Fibroblast of villous mesenchyme (primary cell): ENCODE measurements around the gene PLEKHA8. TPM values are rescaled to one million over a fixed set of nuclear protein-coding genes. Genes with fewer than 3 reads are reported as not detected.

Experiments used
- DNase-seq: peaks from one replicate; pipeline ENCODE4 v3.0.0-alpha.2; 2010; ENCODE audit warnings: low read depth
- H3K4me3 ChIP-seq: 2 replicates; pipeline ENCODE4 v1.5.1; 2011; ENCODE audit warnings: low read depth, mild to moderate bottlenecking, low read length
- total RNA-seq: library from RNA; depleted of rRNA; stranded (reverse); fragments of >200 nt; gene quantifications from 2 replicates; pipeline ENCODE4 v1.2.3, GENCODE V29; 2012
- TF ChIP-seq, protein P1 (sequence below): IDR thresholded peaks from 2 replicates; pipeline ENCODE4 v1.5.1; 2012; ENCODE audit warnings: low read depth, mild to moderate bottlenecking, low read length; ENCODE audit not compliant: insufficient read depth

Gene PLEKHA8
- total RNA-seq, 1 donor = 17.7 TPM

GRCh38 chr7:29990931-29991330 is 37.3 kb upstream of the PLEKHA8 start:
- no peak overlapping the region for H3K4me3 ChIP-seq
- TF ChIP-seq, protein P1, sequence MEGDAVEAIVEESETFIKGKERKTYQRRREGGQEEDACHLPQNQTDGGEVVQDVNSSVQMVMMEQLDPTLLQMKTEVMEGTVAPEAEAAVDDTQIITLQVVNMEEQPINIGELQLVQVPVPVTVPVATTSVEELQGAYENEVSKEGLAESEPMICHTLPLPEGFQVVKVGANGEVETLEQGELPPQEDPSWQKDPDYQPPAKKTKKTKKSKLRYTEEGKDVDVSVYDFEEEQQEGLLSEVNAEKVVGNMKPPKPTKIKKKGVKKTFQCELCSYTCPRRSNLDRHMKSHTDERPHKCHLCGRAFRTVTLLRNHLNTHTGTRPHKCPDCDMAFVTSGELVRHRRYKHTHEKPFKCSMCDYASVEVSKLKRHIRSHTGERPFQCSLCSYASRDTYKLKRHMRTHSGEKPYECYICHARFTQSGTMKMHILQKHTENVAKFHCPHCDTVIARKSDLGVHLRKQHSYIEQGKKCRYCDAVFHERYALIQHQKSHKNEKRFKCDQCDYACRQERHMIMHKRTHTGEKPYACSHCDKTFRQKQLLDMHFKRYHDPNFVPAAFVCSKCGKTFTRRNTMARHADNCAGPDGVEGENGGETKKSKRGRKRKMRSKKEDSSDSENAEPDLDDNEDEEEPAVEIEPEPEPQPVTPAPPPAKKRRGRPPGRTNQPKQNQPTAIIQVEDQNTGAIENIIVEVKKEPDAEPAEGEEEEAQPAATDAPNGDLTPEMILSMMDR = no peak
- DNase-seq = no peak

DNA sequence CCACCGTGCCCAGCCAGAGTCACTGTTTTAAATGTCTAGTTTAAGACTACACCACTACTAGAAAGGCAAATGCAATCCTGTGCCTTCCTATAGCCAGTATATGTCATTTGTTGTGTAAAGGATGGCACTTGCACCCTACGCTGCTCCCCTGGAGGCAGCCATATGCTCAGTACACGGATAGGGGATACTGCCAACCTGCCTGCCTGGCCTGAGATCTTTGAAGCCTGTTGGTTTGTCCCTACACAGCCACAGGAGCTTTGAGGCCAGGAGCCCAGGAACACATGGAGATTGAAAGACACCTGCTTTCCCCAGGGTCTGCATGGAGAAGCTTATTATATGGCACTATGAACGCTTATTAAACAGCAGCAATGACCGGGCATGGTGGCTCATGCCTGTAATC is 36.3 kb upstream of the PLEKHA8 start:
- no peak overlapping the region for H3K4me3 ChIP-seq
- DNase-seq = no peak
- TF ChIP-seq, protein P1 = no peak

DNA sequence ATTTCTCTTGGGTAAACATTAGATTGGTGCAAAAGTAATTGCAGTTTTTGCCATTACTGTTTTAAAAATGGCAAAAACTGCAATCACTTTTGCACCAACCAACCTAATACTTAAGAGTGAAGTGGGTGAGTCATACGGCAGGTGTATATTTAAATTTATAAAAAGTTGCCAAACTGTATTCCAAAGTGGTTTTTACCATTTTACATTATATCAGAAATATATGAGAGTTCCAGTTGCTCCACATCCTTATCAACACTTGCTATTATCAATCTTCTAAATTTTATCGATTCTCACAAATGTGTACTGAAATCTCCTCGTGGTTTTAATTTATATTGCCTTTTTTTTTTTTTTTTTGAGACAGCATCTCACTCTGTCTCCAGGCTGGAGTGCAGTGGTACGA is 35.1 kb upstream of the PLEKHA8 start:
- no peak for DNase-seq
- H3K4me3 ChIP-seq = no peak overlapping the region
- TF ChIP-seq, protein P1 = no peak

DNA sequence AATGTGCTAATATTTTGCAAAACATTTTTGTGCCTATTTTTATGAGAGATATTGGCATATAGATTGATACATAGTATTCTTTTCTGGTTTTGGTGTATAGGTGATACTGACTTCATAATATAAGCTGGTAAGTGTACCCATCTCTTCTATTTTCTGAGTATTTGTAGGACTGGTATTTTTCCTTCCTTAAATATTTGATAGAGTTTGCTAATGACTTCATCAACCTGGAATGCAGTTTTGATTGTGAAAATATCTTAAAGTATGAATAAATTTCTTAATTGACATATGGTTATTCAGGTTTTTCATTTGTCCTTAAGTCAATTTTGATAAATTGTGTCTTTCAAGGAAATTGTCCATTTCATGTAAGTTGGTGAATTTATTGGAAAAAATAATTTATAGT is 32.6 kb upstream of the PLEKHA8 start:
- no peak for DNase-seq
- H3K4me3 ChIP-seq = no peak overlapping the region
- TF ChIP-seq, protein P1 = no peak

- no peak for DNase-seq
- TF ChIP-seq, protein P1 = no peak
Measured at GRCh38 chr7:29996321-29996720, 31.9 kb upstream of the PLEKHA8 start.

DNA sequence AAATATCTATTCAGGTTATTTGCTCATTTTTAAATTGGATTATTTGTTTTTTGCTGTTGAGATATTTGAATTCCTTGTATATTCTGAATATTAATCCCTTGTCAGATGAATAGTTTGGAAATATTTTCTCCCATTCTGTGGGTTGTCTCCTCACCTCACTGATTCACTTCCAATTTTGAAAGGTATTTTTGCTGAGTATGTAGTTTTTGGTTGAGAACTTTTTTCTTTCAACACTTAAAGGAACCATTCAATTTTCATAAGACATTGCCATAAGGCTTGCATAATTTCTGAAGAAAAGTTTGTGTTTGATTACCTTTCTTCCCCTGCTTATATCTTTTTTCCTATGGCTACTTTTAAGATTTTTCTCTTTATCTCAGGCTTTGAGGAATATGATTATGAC is 29.7 kb upstream of the PLEKHA8 start:
- no peak for DNase-seq
- no peak overlapping the region for H3K4me3 ChIP-seq
- TF ChIP-seq, protein P1 = no peak

More at GRCh38 chr7:29996321-29996720, 31.9 kb upstream of the PLEKHA8 start:
- H3K4me3 ChIP-seq = no peak overlapping the region

- no peak overlapping the region for H3K4me3 ChIP-seq
- DNase-seq = no peak
- TF ChIP-seq, protein P1 = no peak
Measured at GRCh38 chr7:30001998-30002397, 26.2 kb upstream of the PLEKHA8 start.
